Gastrocnemius medialis (tissue), 4 donors: ENCODE measurements around the gene NCOA3. TPM values are rescaled to one million over a fixed set of nuclear protein-coding genes. Genes with fewer than 3 reads are reported as not detected.

ENCODE experiments used
- ATAC-seq, 2 donors: fragments of 150-250 bp; one replicate each; pipeline ENCODE4 v1.9.1; 2016
- DNase-seq, 2 donors: peaks; one replicate each; pipeline ENCODE4 v3.0.0-alpha.2; 2019
- H3K27ac ChIP-seq, 4 donors: fragments of 200-600 bp; sonication (generic); 1 replicate in 1 of 4; 2 replicates in 3 of 4; pipeline ENCODE4 v1.5.1; 2016 to 2018; ENCODE audit warnings: mild to moderate bottlenecking in 2 of 4, moderate library complexity in 1 of 4
- H3K27me3 ChIP-seq, 3 donors: fragments of 200-600 bp; sonication (generic) in 2 of 3; 1 replicate in 1 of 3; 2 replicates in 2 of 3; pipeline versions ENCODE4 v1.5.1 to v1.6.0; 2016 to 2019; ENCODE audit warnings: mild to moderate bottlenecking in 1 of 3, moderate library complexity in 1 of 3
- H3K36me3 ChIP-seq, 2 donors: fragments of 200-600 bp; sonication (generic) in 1 of 2; one replicate each; pipeline ENCODE4 v1.5.1; 2017 to 2018
- H3K4me1 ChIP-seq, 2 donors: fragments of 200-600 bp; sonication (generic) in 1 of 2; one replicate each; pipeline ENCODE4 v1.5.1; 2016 to 2017; ENCODE audit warnings: mild to moderate bottlenecking in 2 of 2
- H3K4me3 ChIP-seq, 4 donors: fragments of 200-600 bp; sonication (generic) in 3 of 4; 1 replicate in 1 of 4; 2 replicates in 3 of 4; pipeline ENCODE4 v1.5.1; 2016 to 2019; ENCODE audit warnings: mild to moderate bottlenecking in 2 of 4
- H3K9me3 ChIP-seq, 3 donors: fragments of 200-600 bp; sonication (generic) in 2 of 3; 1 replicate in 1 of 3; 2 replicates in 2 of 3; pipeline ENCODE4 v1.5.1; 2016 to 2019
- CTCF ChIP-seq, 5 experiments: fragments of 450-650 bp in 3 of 5; fragments of 200-600 bp in 2 of 5; sonication (generic) in 2 of 5; IDR thresholded peaks in 4 of 5; conservative IDR thresholded peaks in 1 of 5; 1 replicate in 4 of 5; 2 replicates in 1 of 5; pipeline ENCODE4 v1.5.1; 2016 to 2019; ENCODE audit warnings: antibody characterized with exemption in 5 of 5, mild to moderate bottlenecking in 3 of 5, moderate library complexity in 3 of 5
- POLR2A ChIP-seq, 2 donors: fragments of 450-650 bp; IDR thresholded peaks; one replicate each; pipeline ENCODE4 v1.6.1; 2017; ENCODE audit warnings: antibody characterized with exemption in 2 of 2, mild to moderate bottlenecking in 2 of 2, moderate library complexity in 2 of 2
- in situ Hi-C, 4 donors: fragments of 200-750 bp; cut with MboI; loops; one replicate each; pipeline versions ENCODE4 v1.15.0 to v1.8.0; 2017; ENCODE audit warnings: low sequenced_read_pairs in 4 of 4
- intact Hi-C: fragments of 100-400 bp; cut with DNase I; formaldehyde crosslinking; loops from one replicate; pipeline ENCODE4 v1.15.1; 2023; ENCODE audit warnings: low total_unique reads
- total RNA-seq, 4 donors: library from RNA; depleted of rRNA; stranded (reverse); fragments of >200 nt; gene quantifications; one replicate each; pipeline versions ENCODE4 v1.1.0 to v1.2.3, GENCODE V29; 2016

Gene NCOA3
- total RNA-seq, 4 donors from 2014 or later: 52.5 to 86.1 (median 70.1) TPM

- ATAC-seq (peak in 1 of 2 donors; percentile 4), DNase-seq (no peak)
- Histone ChIP-seq H3K36me3 (no peaks in the 10 kb centered on the region), H3K27ac (no peak overlapping the region), H3K4me3 (no peak overlapping the region), H3K4me1 (no peaks in the 10 kb centered on the region), H3K27me3 (no peaks in the 10 kb centered on the region), H3K9me3 (no peaks in the 10 kb centered on the region)
- in situ Hi-C loops (no loop called here), intact Hi-C loops (no loop called here)
- no peak for TF ChIP-seq POLR2A (IDR thresholded peaks at IDR 0.05)
- TF ChIP-seq CTCF (IDR thresholded peaks at IDR 0.05 in 4 of 5, conservative IDR thresholded peaks at IDR 0.05 in 1 of 5): peak in 1 of 5 experiments; percentile 4
These were observed 162.4 kb downstream of the NCOA3 start for GRCh38 chr20:47664068-47664437.

GRCh38 chr20:47664744-47665143 is 163.1 kb downstream of the NCOA3 start:
- in situ Hi-C loops: loop anchor here in 1 of 4 donors (5.0 kb wide), 1 partner anchor 953 kb away; no protein-coding TSS in a partner anchor

GRCh38 chr20:47665221-47665991 is 163.7 kb downstream of the NCOA3 start:
- in situ Hi-C loops: loop anchor here in 1 of 4 donors (5.0 kb wide), 1 partner anchor 952 kb away; no protein-coding TSS in a partner anchor
- ATAC-seq: no peak
- DNase-seq: no peak
- Histone ChIP-seq H3K27me3 (no peaks in the 10 kb centered on the region), H3K4me1 (no peaks in the 10 kb centered on the region), H3K9me3 (no peaks in the 10 kb centered on the region), H3K27ac (no peak overlapping the region), H3K4me3 (no peak overlapping the region), H3K36me3 (no peaks in the 10 kb centered on the region)
- TF ChIP-seq POLR2A (IDR thresholded peaks at IDR 0.05): no peak
- TF ChIP-seq CTCF (IDR thresholded peaks at IDR 0.05 in 4 of 5, conservative IDR thresholded peaks at IDR 0.05 in 1 of 5): no peak
- intact Hi-C loops: no loop called here

More at GRCh38 chr20:47664744-47665143, 163.1 kb downstream of the NCOA3 start:
- no peak for TF ChIP-seq POLR2A (IDR thresholded peaks at IDR 0.05)
- TF ChIP-seq CTCF (IDR thresholded peaks at IDR 0.05 in 4 of 5, conservative IDR thresholded peaks at IDR 0.05 in 1 of 5): no peak
- Histone ChIP-seq H3K4me3 (no peak overlapping the region), H3K36me3 (no peaks in the 10 kb centered on the region), H3K9me3 (no peaks in the 10 kb centered on the region), H3K27me3 (no peaks in the 10 kb centered on the region), H3K4me1 (no peaks in the 10 kb centered on the region), H3K27ac (no peak overlapping the region)
- DNase-seq: no peak
- intact Hi-C loops: no loop called here
- no peak for ATAC-seq

DNA sequence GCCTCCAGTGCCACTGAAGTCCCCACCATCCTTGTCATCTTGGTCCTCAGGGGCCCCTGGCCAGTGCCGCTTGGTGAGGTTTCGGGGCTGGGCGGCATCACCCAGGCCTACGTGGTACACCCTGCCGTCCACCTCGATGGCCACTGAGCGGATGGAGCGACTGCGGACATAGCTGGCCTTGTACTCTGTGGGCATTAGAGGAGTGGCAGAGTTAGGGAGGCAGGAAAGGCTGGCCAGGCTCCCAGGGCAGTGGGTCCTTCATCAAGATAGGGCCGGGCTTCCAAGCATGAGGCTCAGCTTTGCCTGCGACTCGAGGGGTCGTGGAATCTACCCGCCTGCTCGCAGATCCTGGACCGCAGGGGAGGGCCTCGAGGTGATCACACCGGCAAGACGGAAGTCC is 164.6 kb downstream of the NCOA3 start:
- Histone ChIP-seq H3K4me3 (no peak overlapping the region), H3K27ac (no peak overlapping the region), H3K9me3 (no peaks in the 10 kb centered on the region), H3K36me3 (no peaks in the 10 kb centered on the region), H3K27me3 (no peaks in the 10 kb centered on the region), H3K4me1 (no peaks in the 10 kb centered on the region)
- no peak for TF ChIP-seq POLR2A (IDR thresholded peaks at IDR 0.05)
- no peak for TF ChIP-seq CTCF (IDR thresholded peaks at IDR 0.05 in 4 of 5, conservative IDR thresholded peaks at IDR 0.05 in 1 of 5)
- DNase-seq: no peak
- no peak for ATAC-seq
- in situ Hi-C loops (loop anchor here in 1 of 4 donors (5.0 kb wide), 1 partner anchor 951 kb away; no protein-coding TSS in a partner anchor), intact Hi-C loops (no loop called here)
